MM.1S (cell line): ENCODE results near the gene SLC36A4.

ENCODE experiments used
- DNase-seq: peaks from one replicate; pipeline ENCODE4 v3.0.0-alpha.2; 2015
- H2AFZ ChIP-seq: fragments of 300-600 bp; sonication (generic); 2 replicates; pipeline ENCODE4 v1.6.0; 2016; ENCODE audit warnings: antibody characterized with exemption, low read length
- H3F3A ChIP-seq: fragments of 300-600 bp; sonication (generic); 2 replicates; pipeline ENCODE4 v1.6.1; 2016; ENCODE audit warnings: mild to moderate bottlenecking, antibody characterized with exemption, low read length, moderate library complexity, mixed read lengths; ENCODE audit not compliant: insufficient read depth
- H3K27ac ChIP-seq: fragments of 300-600 bp; sonication (generic); 2 replicates; pipeline ENCODE4 v1.5.1; 2016; ENCODE audit warnings: mild to moderate bottlenecking, low read length
- H3K27me3 ChIP-seq: fragments of 300-600 bp; sonication (generic); replicated peaks from 2 replicates; pipeline ENCODE4 v1.6.0; 2016; ENCODE audit warnings: low read length; ENCODE audit not compliant: insufficient read depth
- H3K36me3 ChIP-seq: fragments of 300-600 bp; sonication (generic); replicated peaks from 2 replicates; pipeline ENCODE4 v1.6.1; 2016; ENCODE audit warnings: mild to moderate bottlenecking, low read length, mixed read lengths; ENCODE audit not compliant: insufficient read depth
- H3K4me1 ChIP-seq: fragments of 300-600 bp; sonication (generic); 2 replicates; pipeline ENCODE4 v1.6.1; 2016; ENCODE audit warnings: low read length, mixed read lengths
- H3K4me2 ChIP-seq: fragments of 300-600 bp; sonication (generic); 2 replicates; pipeline ENCODE4 v1.6.0; 2016; ENCODE audit warnings: low read depth, low read length
- H3K4me3 ChIP-seq: fragments of 300-600 bp; sonication (generic); 2 replicates; pipeline ENCODE4 v1.5.1; 2016; ENCODE audit warnings: low read length, mixed read lengths
- H3K79me2 ChIP-seq: fragments of 300-600 bp; sonication (generic); 2 replicates; pipeline ENCODE4 v1.6.1; 2016; ENCODE audit warnings: mixed run types, low read length, mixed read lengths
- H3K9ac ChIP-seq: fragments of 300-600 bp; sonication (generic); 2 replicates; pipeline ENCODE4 v1.6.1; 2016; ENCODE audit warnings: low read length, mixed read lengths
- H3K9me2 ChIP-seq: fragments of 300-600 bp; sonication (generic); replicated peaks from 2 replicates; pipeline ENCODE4 v1.6.1; 2016; ENCODE audit warnings: mild to moderate bottlenecking, low read length, mixed read lengths; ENCODE audit not compliant: insufficient read depth
- H3K9me3 ChIP-seq: fragments of 300-600 bp; sonication (generic); replicated peaks from 2 replicates; pipeline ENCODE4 v1.6.1; 2016; ENCODE audit warnings: mild to moderate bottlenecking, low read length, mixed read lengths; ENCODE audit not compliant: insufficient read depth
- H4K20me1 ChIP-seq: fragments of 300-600 bp; sonication (generic); 2 replicates; pipeline ENCODE4 v1.6.1; 2016; ENCODE audit warnings: mild to moderate bottlenecking, low read length, moderate library complexity, mixed read lengths; ENCODE audit not compliant: insufficient read depth
- EZH2 ChIP-seq: fragments of 300-600 bp; sonication (generic); optimal IDR thresholded peaks from 2 replicates; pipeline ENCODE3; 2017; ENCODE audit warnings: low read depth, mild to moderate bottlenecking, antibody characterized with exemption, low read length, mixed read lengths
- EZH2phosphoT487 ChIP-seq: fragments of 300-600 bp; sonication (generic); IDR thresholded peaks from 2 replicates; pipeline ENCODE4 v1.6.1; 2018; ENCODE audit warnings: antibody characterized with exemption, low read length
- TF ChIP-seq, protein P1 (sequence below): fragments of 300-600 bp; sonication (generic); IDR thresholded peaks from 2 replicates; pipeline ENCODE4 v1.5.1; 2016; ENCODE audit warnings: antibody characterized with exemption, low read length, mixed read lengths

SLC36A4 gene

DNA sequence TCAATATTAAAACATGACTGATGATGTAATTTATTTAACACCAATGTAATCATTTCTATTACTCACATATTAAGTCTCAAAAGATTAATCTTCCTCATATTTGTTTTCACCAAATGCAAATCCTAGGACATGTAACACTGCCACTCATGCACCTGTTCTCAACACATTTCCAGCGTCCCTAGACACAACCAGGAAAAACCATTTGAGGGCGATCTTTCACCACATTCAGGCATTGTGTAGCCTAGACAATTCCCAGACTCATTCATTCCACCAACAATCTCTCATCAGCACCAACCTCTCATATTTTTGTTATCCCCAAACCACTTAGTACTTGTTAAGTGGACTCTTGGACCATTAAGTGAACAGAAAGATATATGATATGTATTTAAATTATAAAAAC is 66.1 kb downstream of the SLC36A4 start:
- DNase-seq, result no peak

DNA sequence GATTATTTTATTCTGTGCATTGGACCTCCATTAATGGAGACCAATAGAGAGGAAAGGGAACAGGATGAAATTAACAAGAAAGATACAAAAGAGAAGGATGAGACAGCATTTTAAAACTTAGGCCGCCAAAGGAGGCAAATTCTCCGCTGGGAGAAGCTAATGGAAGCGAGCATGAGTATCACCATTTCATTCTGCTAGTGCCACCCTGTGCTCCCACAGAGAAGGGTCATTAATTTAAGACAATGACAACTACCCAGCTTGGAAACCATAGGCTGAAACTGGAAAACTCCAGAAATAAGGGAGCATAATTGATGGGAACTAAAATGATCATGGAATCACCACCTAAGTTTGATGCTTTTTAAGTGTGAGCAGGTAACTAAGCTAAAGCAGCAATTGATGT is 69.2 kb downstream of the SLC36A4 start:
- Histone ChIP-seq H3K4me3 (no peak overlapping the region), H3K4me2 (no peak overlapping the region), H3K79me2 (no peaks in the 10 kb centered on the region), H3K9me3 (no peaks in the 10 kb centered on the region), H2AFZ (no peak overlapping the region), H3K27me3 (no peaks in the 10 kb centered on the region), H3K4me1 (no peaks in the 10 kb centered on the region), H3K9ac (no peak overlapping the region), H3K9me2 (no peaks in the 10 kb centered on the region), H3F3A (no peaks in the 10 kb centered on the region), H3K36me3 (no peaks in the 10 kb centered on the region), H3K27ac (no peak overlapping the region), H4K20me1 (no peaks in the 10 kb centered on the region)
- no peak for DNase-seq
- TF ChIP-seq EZH2, result no peak
- TF ChIP-seq EZH2phosphoT487, result no peak
- TF ChIP-seq, protein P1, sequence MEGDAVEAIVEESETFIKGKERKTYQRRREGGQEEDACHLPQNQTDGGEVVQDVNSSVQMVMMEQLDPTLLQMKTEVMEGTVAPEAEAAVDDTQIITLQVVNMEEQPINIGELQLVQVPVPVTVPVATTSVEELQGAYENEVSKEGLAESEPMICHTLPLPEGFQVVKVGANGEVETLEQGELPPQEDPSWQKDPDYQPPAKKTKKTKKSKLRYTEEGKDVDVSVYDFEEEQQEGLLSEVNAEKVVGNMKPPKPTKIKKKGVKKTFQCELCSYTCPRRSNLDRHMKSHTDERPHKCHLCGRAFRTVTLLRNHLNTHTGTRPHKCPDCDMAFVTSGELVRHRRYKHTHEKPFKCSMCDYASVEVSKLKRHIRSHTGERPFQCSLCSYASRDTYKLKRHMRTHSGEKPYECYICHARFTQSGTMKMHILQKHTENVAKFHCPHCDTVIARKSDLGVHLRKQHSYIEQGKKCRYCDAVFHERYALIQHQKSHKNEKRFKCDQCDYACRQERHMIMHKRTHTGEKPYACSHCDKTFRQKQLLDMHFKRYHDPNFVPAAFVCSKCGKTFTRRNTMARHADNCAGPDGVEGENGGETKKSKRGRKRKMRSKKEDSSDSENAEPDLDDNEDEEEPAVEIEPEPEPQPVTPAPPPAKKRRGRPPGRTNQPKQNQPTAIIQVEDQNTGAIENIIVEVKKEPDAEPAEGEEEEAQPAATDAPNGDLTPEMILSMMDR, result no peak

More for the DNA sequence above, 66.1 kb downstream of the SLC36A4 start:
- Histone ChIP-seq H3K4me1 (no peaks in the 10 kb centered on the region), H4K20me1 (no peaks in the 10 kb centered on the region), H3K9me2 (no peaks in the 10 kb centered on the region), H3K4me2 (no peak overlapping the region), H3K36me3 (no peaks in the 10 kb centered on the region), H3K27ac (no peak overlapping the region), H3K9me3 (no peaks in the 10 kb centered on the region), H3K9ac (no peak overlapping the region), H3F3A (no peaks in the 10 kb centered on the region), H2AFZ (no peak overlapping the region), H3K4me3 (no peak overlapping the region), H3K27me3 (no peaks in the 10 kb centered on the region), H3K79me2 (no peaks in the 10 kb centered on the region)
- TF ChIP-seq, protein P1, result no peak
- TF ChIP-seq EZH2phosphoT487 (no peak), EZH2 (no peak)

DNA sequence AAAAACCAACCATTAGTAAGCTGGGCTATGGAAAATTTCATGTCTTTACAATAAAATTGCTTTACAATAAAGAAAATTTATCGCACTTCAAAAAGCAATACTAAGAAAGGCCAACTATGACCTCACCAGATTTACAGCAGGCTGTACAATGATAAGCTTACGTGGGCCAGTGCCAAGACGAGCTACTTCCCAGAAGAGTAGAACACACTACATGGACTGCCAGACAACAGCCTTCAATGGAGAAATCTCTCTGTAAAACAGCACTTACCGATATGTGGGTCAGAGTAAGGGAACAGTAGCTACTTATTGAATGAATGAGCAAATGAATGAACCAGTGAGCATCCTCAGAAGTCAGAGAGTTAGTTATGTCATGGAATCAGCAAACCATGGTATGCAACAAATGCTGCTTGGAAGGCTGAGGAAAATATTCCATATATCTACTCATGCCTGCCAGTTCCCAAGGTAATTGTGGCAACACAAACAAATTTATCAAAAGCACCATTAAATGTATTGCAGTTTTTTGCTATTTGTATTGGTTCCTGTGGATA is 74.4 kb downstream of the SLC36A4 start:
- Histone ChIP-seq H3K9me3 (no peaks in the 10 kb centered on the region), H3K4me1 (no peaks in the 10 kb centered on the region), H3K27me3 (no peaks in the 10 kb centered on the region), H2AFZ (no peak overlapping the region), H3K4me3 (no peak overlapping the region), H3K36me3 (no peaks in the 10 kb centered on the region), H3F3A (no peaks in the 10 kb centered on the region), H3K4me2 (no peak overlapping the region), H4K20me1 (no peaks in the 10 kb centered on the region), H3K9me2 (no peaks in the 10 kb centered on the region), H3K9ac (no peak overlapping the region), H3K27ac (no peak overlapping the region), H3K79me2 (no peaks in the 10 kb centered on the region)
- TF ChIP-seq, protein P1, result no peak
- no peak for TF ChIP-seq EZH2phosphoT487
- TF ChIP-seq EZH2, result no peak
- DNase-seq, result no peak
